ENCODE measurements around the gene RNF150. TPM values are rescaled to one million over a fixed set of nuclear protein-coding genes. Genes with fewer than 3 reads are reported as not detected.

RNF150 gene
- total and polyA plus RNA-seq, 2 of the 8 experiments (the other 6 are each of a cell fraction or from before 2014, with no cell fraction given) = 3.4 to 4.8 TPM

DNA sequence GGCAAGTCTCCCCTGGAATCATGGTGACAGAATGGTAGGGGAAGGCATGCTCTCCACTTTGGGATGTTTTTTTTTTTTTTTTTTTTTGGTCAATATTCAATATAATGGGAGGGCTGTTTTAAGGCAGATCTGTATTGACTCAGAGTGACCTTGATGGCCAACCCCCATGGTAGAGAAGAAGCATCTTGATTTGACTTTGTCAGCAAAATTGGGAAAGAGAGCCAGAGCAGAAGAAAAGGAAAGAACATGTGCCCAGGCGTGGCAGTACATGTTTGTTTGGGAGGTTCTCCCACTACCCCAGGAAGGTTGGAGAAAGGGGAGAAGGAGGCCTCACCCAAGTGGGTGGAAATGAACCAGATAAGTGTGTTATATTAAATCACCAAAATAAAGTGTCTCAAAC is 314.8 kb downstream of the RNF150 start (continued):
- TF ChIP-seq ZNF274 (IDR thresholded peaks at IDR 0.05; ENCODE audit: borderline replicate concordance, extremely low read depth, low read length) = no peak
- no peak for TF ChIP-seq TCF12 (IDR thresholded peaks at IDR 0.05; ENCODE audit: low read depth, low read length)
- no peak for TF ChIP-seq POLR2A (IDR thresholded peaks at IDR 0.05; ENCODE audit: control extremely low read depth in 1 of 2, low read depth in 2 of 2, low read length in 2 of 2)
- TF ChIP-seq BRCA1 (IDR thresholded peaks at IDR 0.05; ENCODE audit: low read depth, low read length) = no peak
- TF ChIP-seq CEBPB (IDR thresholded peaks at IDR 0.05; ENCODE audit: low read depth, low read length) = no peak
- no peak for TF ChIP-seq KDM1A (IDR thresholded peaks at IDR 0.05; ENCODE audit: borderline replicate concordance, low read length)

Measured in H1 (cell line).